GM10847 (cell line): ENCODE data around the gene MAL.

ENCODE experiments used
- POLR2A ChIP-seq: IDR thresholded peaks from 2 replicates; pipeline ENCODE4 v1.6.1; 2011; ENCODE audit not compliant: insufficient read length; ENCODE audit errors: extremely low read depth

Gene MAL

GRCh38 chr2:95072424-95072823 lies 46.9 kb downstream of the MAL start:
- no peak for TF ChIP-seq POLR2A

DNA sequence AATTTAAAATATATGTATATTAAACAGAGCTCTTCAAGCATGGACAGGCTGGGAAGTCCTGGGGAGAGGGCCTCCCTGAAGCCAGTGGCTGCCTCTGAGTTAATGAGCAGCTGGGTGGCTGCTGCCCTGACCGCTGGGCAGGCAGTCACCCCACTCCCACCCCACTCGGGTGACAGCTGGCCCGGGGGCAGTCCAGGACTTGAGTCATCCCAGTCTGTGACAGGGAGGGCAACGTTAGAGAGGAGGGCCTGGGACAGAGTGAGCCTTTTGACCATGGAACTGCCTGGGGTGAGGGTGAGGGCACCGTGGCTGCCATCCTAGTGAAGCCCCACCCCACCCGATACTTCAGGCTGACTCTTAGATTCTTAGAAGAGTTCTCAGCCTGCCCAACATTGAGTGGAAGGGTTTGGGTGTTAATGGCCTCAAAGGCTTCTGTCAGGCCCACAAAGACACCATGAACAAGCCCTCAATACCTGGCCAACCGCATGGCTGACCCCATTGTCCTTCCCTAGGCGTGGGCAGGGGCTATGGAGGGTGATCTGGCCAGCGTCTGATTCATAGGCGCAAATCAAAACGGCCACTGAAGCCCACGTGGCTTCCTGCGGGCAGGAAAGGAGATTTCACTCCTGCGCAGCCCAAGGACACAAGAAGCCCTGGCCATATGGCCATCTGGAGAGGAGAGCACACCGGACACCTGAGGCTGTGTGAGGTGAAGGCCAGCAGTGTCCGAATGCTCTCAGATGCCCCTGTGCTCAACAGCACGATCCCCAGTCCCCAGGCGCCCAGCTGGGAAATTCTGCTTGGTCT lies 48.6 kb downstream of the MAL start:
- TF ChIP-seq POLR2A: no peak

- TF ChIP-seq POLR2A: no peak
These were observed 49.3 kb downstream of the MAL start for GRCh38 chr2:95074663-95075439.

DNA sequence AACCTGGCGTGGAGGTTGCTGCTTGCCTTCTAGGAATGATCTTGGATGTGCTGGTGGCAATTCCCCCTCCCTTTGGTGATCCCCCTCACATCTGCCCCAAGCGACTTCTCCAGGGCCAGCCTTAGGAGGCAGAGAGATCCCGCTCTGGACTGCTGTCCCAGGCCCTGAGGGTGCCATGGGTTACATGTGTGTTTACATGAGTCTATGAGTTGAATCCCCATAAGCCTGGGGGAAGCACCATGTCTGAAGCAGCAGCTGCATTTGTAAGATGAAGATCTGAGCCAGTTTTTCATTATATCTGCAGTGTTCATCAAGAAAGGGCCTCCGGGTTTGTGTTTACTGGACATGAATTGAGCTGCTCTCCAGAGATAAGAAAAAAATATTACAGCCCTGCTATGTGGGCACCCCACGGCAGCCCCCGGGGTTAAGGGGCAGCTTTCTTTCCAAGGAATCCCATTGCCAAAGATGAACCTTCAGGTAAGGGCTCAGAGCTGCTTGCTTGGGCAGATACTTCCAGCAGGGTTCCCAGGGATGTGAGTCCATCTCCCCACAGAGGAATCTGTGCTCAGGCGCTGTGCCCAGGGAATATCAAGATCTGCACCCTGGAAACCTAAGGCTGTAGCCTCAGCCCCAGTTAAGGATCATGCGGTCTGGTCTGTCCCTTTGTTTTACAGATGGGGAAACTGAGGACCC lies 50.1 kb downstream of the MAL start:
- no peak for TF ChIP-seq POLR2A

DNA sequence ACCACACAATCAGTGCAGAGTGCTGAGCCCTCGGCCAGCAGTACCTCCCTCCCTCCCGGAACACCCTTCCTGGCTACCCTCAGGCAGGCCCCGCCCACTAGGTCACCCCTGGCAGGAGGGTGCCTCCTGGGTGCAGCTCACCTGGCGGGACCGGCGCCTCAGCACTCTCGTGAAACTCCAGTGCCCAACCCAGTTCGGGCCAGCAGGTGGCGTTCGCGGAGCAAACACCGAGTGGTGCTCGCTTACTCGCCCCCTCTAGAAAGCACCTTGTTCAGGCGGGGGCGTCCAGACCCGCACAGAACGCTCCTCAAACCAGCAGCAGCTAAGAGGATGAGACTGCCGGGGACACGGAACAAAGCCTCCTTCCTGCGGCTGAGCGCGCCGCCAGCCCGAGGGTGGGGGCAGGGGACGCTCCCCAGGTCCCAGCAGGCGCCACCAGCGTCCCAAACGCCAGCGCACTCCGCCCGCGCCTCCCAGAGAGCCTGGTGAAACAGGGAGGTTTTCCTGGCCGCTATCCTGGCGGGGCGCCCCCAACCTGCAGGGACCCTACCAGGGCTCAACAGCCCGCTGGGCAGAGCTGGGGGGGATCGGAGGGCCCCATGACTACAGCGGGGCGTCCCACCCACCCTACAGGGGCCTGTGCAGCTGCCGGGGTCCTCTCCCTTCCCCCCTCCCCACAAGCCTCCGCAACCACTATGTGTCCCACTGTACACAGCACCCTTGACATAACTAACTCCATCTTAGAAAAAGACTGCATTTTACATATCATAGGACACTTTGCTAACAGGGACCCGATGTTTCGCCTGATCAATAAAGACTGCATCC lies 51.4 kb downstream of the MAL start:
- TF ChIP-seq POLR2A: no peak

- no peak for TF ChIP-seq POLR2A
These were observed 52.0 kb downstream of the MAL start for GRCh38 chr2:95077530-95077825.

DNA sequence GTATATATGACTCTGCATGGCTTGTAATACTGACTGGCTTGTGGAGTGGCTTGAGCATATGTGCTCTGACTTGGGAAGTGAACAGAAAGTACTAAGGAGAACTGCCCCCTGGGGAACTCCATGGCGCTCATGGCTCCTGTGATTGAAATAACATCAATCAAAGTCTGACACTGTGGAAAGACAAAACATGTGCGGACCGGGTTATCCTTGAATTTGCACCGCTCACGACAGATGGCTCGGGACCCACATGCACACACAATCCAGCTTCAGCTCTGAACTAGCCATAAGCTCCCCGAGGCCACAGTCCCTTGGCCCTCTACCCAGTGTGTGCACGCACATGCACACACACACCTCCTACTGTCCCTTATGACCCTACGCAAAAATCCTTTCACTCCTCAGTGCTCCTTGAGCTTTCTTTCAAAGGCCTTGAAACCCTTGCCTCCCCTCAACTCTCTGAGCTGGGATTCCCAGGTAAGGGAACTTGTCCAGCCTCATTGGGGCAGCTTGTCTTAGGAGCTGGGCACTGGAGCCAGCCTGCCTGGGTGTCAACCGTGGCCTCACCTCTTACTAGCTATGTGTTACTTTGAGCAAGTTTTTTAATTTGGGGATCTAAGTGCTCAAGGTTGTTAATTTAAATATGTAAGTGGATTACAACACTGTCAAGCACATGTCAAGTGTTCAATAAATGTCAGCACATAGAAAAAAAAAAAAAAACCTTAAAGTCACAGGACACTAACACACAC lies 52.5 kb downstream of the MAL start:
- no peak for TF ChIP-seq POLR2A

GRCh38 chr2:95079199-95079683 lies 53.7 kb downstream of the MAL start:
- no peak for TF ChIP-seq POLR2A

- TF ChIP-seq POLR2A: no peak
These were observed 57.0 kb downstream of the MAL start for GRCh38 chr2:95082477-95082876.

- TF ChIP-seq POLR2A: no peak
These were observed 60.5 kb downstream of the MAL start for GRCh38 chr2:95086017-95086416.

- TF ChIP-seq POLR2A: no peak
These were observed 61.9 kb downstream of the MAL start for GRCh38 chr2:95087379-95087778.

DNA sequence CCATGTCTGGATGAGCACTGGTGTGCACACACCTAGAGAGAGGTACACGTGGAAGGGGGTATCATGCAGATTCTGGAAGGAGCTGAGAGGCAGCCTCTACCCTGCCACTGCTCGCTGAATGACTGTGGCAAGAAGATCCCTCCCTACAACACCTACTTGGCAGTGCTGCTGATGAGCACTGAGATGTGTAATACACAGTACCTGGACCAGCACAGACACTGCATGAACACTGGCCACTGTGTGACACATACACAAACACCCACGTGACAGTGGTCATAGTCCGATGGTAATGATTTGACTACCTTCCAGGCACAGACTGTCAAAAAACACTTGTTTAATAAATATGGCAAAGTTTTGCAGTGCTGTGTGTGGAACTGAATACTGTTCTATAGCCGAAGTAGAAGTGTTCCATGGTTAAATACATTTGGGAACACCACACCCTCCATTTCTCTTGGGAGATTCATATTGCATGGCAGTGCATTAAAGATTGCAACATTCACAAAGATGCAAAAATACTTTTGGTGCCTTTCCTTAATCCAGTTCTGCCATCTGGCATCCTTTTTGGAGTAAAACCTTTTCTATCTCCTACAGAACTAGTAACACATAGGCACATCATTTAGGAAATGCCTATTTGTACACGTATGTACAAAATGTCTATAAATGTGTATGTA lies 66.5 kb downstream of the MAL start:
- TF ChIP-seq POLR2A: no peak

- no peak for TF ChIP-seq POLR2A
These were observed 74.4 kb downstream of the MAL start for GRCh38 chr2:95099910-95100309.
